Endothelial cell of umbilical vein (primary cell): Measurements from ENCODE around the gene TPP2. TPM values are rescaled to one million over a fixed set of nuclear protein-coding genes. Genes with fewer than 3 reads are reported as not detected.

ENCODE experiments used
- BruUV-seq: library from RNA; stranded (reverse); fragments of 400-500 nt; replicated peaks from 2 replicates; lab custom pipeline; 2021; lab: Mats Ljungman, UMichigan
- CTCF ChIA-PET: fragments of 300-600, 350-600 bp; sonication (Branson Sonifier 250); formaldehyde crosslinking; loops from one replicate; lab custom pipeline; 2021; ENCODE audit warnings: antibody characterized with exemption, inconsistent platforms; lab: Charles Lee
- POLR2A ChIA-PET: fragments of 300-600, 350-600 bp; sonication (Branson Sonifier 250); formaldehyde crosslinking; loops from one replicate; lab custom pipeline; 2021; ENCODE audit warnings: antibody characterized with exemption, inconsistent platforms; lab: Charles Lee
- DNase-seq: peaks from one replicate; pipeline ENCODE4 v3.0.0-alpha.2; 2011; ENCODE audit warnings: low read depth, low spot score
- FAIRE-seq: peaks from 2 replicates; lab custom pipeline; 2011; peaks lifted over from hg19 to GRCh38; lab: Jason Lieb, UNC
- H2AFZ ChIP-seq: 2 replicates; pipeline ENCODE4 v1.6.0; 2012; ENCODE audit warnings: low read depth, low read length, control low read depth, inconsistent platforms
- H3K27ac ChIP-seq: 2 replicates; pipeline ENCODE4 v1.5.1; 2011; ENCODE audit warnings: low read depth, mild to moderate bottlenecking, control low read depth, low read length, moderate library complexity; ENCODE audit not compliant: insufficient read depth
- H3K27me3 ChIP-seq, 2 experiments: 2 replicates each; pipeline versions ENCODE4 v1.6.0 to v1.6.1; 2011; ENCODE audit warnings: low read length in 2 of 2, mixed read lengths in 1 of 2; ENCODE audit not compliant: control insufficient read depth in 2 of 2, insufficient read depth in 2 of 2
- H3K36me3 ChIP-seq, 2 experiments: 2 replicates in 1 of 2; 3 replicates in 1 of 2; pipeline ENCODE4 v1.5.1; 2011; ENCODE audit warnings: low read length in 2 of 2, mild to moderate bottlenecking in 1 of 2, moderate library complexity in 1 of 2; ENCODE audit not compliant: control insufficient read depth in 2 of 2, insufficient read depth in 2 of 2; ENCODE audit errors: extremely low read depth in 1 of 2
- H3K4me1 ChIP-seq: 3 replicates; pipeline ENCODE4 v1.5.1; 2011; ENCODE audit warnings: mild to moderate bottlenecking, low read length; ENCODE audit not compliant: control insufficient read depth, insufficient read depth; ENCODE audit errors: extremely low read depth
- H3K4me2 ChIP-seq: 2 replicates; pipeline ENCODE4 v1.6.1; 2011; ENCODE audit warnings: low read length, control low read depth, mixed read lengths; ENCODE audit not compliant: insufficient read depth
- H3K4me3 ChIP-seq, 3 experiments: fragments of 200-600 bp in 1 of 3; sonication (generic), shearing (Covaris generic) in 1 of 3; replicated peaks in 1 of 3; 2 replicates each; pipeline ENCODE4 v1.5.1; 2011 to 2016; ENCODE audit warnings: control low read depth in 3 of 3, low read length in 3 of 3, mild to moderate bottlenecking in 2 of 3, inconsistent platforms in 1 of 3, low read depth in 1 of 3, moderate library complexity in 1 of 3; ENCODE audit not compliant: insufficient read depth in 1 of 3
- H3K79me2 ChIP-seq: 2 replicates; pipeline ENCODE4 v1.6.0; 2012; ENCODE audit warnings: low read length, inconsistent platforms; ENCODE audit not compliant: control insufficient read depth, insufficient read depth
- H3K9ac ChIP-seq: replicated peaks from 2 replicates; pipeline ENCODE3; 2011; ENCODE audit warnings: low read length, control low read depth; ENCODE audit not compliant: insufficient read depth; ENCODE audit errors: extremely low read depth
- H3K9me1 ChIP-seq: replicated peaks from 3 replicates; pipeline ENCODE4 v1.6.0; 2011; ENCODE audit warnings: mild to moderate bottlenecking, low read length; ENCODE audit not compliant: control insufficient read depth, insufficient read depth; ENCODE audit errors: extremely low read depth
- H3K9me3 ChIP-seq: replicated peaks from 2 replicates; pipeline ENCODE4 v1.5.1; 2012; ENCODE audit warnings: low read length, inconsistent platforms; ENCODE audit not compliant: control insufficient read depth, insufficient read depth
- H4K20me1 ChIP-seq: replicated peaks from 2 replicates; pipeline ENCODE3; 2011; ENCODE audit warnings: mild to moderate bottlenecking, low read length; ENCODE audit not compliant: control insufficient read depth, insufficient read depth; ENCODE audit errors: extremely low read depth
- CTCF ChIP-seq, 2 donors: IDR thresholded peaks; 1 replicate in 1 of 2; 2 replicates in 1 of 2; pipeline ENCODE4 v1.5.1; 2011; ENCODE audit warnings: low read length in 2 of 2, mild to moderate bottlenecking in 2 of 2, moderate library complexity in 2 of 2, control low read depth in 1 of 2, inconsistent platforms in 1 of 2, low read depth in 1 of 2; ENCODE audit not compliant: insufficient read depth in 1 of 2; ENCODE audit errors: extremely low read depth in 1 of 2
- EZH2 ChIP-seq: IDR thresholded peaks from 2 replicates; pipeline ENCODE4 v1.6.1; 2012; ENCODE audit warnings: borderline replicate concordance, low read depth, mild to moderate bottlenecking, moderate library complexity, low read length, inconsistent platforms; ENCODE audit not compliant: severe bottlenecking
- FOS ChIP-seq: IDR thresholded peaks from 2 replicates; pipeline ENCODE4 v1.6.1; 2011; ENCODE audit warnings: mild to moderate bottlenecking, low read length, moderate library complexity, borderline replicate concordance; ENCODE audit not compliant: insufficient read depth
- GATA2 ChIP-seq: IDR thresholded peaks from 2 replicates; pipeline ENCODE4 v1.7.0; 2011; ENCODE audit warnings: low read depth, mild to moderate bottlenecking, moderate library complexity, mixed read lengths, low read length; ENCODE audit not compliant: insufficient read length, insufficient read depth
- JUN ChIP-seq: IDR thresholded peaks from 2 replicates; pipeline ENCODE4 v1.6.1; 2011; ENCODE audit warnings: borderline replicate concordance, low read depth; ENCODE audit not compliant: insufficient read length, insufficient read depth
- MAX ChIP-seq: IDR thresholded peaks from 2 replicates; pipeline ENCODE4 v1.6.1; 2011; ENCODE audit not compliant: insufficient read depth, insufficient read length
- MYC ChIP-seq: IDR thresholded peaks from one replicate; pipeline ENCODE4 v1.6.1; 2011; ENCODE audit warnings: mild to moderate bottlenecking, low read depth, low read length
- POLR2A ChIP-seq: IDR thresholded peaks from 2 replicates; pipeline ENCODE4 v1.6.1; 2012; ENCODE audit warnings: low read depth, mild to moderate bottlenecking, control low read depth, low read length
- POLR2AphosphoS5 ChIP-seq: IDR thresholded peaks from 2 replicates; pipeline ENCODE4 v1.6.1; 2012; ENCODE audit warnings: low read depth, mild to moderate bottlenecking, control low read depth, low read length, moderate library complexity; ENCODE audit not compliant: insufficient read depth
- dilution Hi-C: fragments of 300-500 bp; cut with MboI; formaldehyde crosslinking; loops from one replicate; pipeline ENCODE4 v1.15.0; 2019; ENCODE audit warnings: low sequenced_read_pairs; ENCODE audit not compliant: extremely low pct_ligation_motif_present
- intact Hi-C: fragments of 100-400 bp; cut with micrococcal nuclease; formaldehyde crosslinking; loops from one replicate; pipeline ENCODE4 v1.10.0; 2022
- polyA plus RNA-seq, 4 experiments: library from polyadenylated mRNA; depleted of rRNA in 3 of 4; stranded (reverse) in 3 of 4; unstranded in 1 of 4; fragments of >200 nt; gene quantifications; 2 replicates each; pipeline versions ENCODE4 v1.2.1 to v1.2.3, GENCODE V29; 2011 to 2012; ENCODE audit warnings: missing spikeins in 1 of 4
- total RNA-seq: library from RNA; stranded (reverse); gene quantifications from 2 replicates; pipeline ENCODE4 v1.2.3, GENCODE V29; 2021

The TPP2 gene
- total and polyA plus RNA-seq, 2 donors (not counting 3 experiments of a cell fraction or from before 2014, with no cell fraction given), result 11.5 to 46.7 TPM

DNA sequence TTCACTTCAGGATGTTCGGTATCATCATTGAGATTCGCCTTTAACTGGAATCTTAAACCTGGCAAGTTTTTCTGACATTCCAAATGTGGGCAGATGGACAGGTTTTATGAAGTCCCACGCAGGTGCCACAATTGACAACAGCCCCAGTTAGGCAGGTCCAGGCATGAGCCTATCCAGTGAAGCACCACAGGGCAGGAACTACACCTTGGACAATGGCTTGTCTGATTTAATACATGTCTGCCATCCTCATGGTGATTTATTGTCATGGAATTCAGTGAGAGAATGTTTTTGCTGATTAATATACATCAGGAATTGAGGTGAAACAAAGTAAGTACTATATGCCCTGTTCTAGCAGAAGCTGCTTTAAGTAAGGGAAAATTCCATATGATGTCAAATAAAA lies 10.2 kb upstream of the TPP2 start:
- TF ChIP-seq EZH2 (no peak), GATA2 (no peak), POLR2AphosphoS5 (no peak), MYC (no peak)
- BruUV-seq, result no TSS peak
- Histone ChIP-seq H3K27ac (no peak overlapping the region), H3K4me3 (no peak overlapping the region), H3K4me2 (no peak overlapping the region), H3K4me1 (no peaks in the 10 kb centered on the region), H2AFZ (no peak overlapping the region), H3K9ac (no peak overlapping the region), H3K9me1 (no peaks in the 10 kb centered on the region), H3K27me3 (peaks cover 20 to 25% of the 10 kb centered on the region in 2 experiments), H4K20me1 (no peaks in the 10 kb centered on the region), H3K79me2 (no peaks in the 10 kb centered on the region), H3K9me3 (no peaks in the 10 kb centered on the region), H3K36me3 (no peaks in the 10 kb centered on the region)
- intact Hi-C loops (no loop called here), dilution Hi-C loops (loop anchor here (25.0 kb wide), 1 partner anchor 276 kb away; no protein-coding TSS in a partner anchor)
- ChIA-PET CTCF (interaction anchor here (3.3 kb wide), 1 partner anchor 138 kb away, joined by 14 read pairs; no protein-coding TSS in a partner anchor), POLR2A (interaction anchor here (1.1 kb wide), 1 partner anchor 187 kb away, joined by 3 read pairs; the partner anchor contains the start of gene TEX30)
- DNase-seq, result no peak
- no peak for FAIRE-seq

DNA sequence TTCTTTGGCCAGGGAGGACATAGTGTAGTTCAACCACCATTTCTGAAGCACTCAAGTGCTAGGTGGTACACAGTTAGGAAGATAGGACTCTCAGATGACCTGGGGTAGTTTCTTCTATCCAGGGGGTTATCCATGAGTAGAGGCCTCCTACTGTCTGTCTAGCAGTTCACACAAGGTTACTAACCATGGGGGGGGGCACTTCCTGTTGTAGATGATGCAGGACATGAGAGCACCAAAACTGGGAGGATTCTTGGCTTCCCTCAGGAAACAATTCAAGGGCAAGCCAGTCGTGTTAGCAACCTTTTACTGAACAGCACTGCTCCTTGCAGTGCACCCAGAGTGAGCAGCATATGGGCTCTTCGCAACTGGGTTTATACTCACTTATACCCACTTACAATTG lies 8.9 kb upstream of the TPP2 start:
- no peak for TF ChIP-seq POLR2AphosphoS5
- TF ChIP-seq GATA2, result no peak
- TF ChIP-seq JUN, result no peak
- TF ChIP-seq FOS, result no peak
- TF ChIP-seq MAX, result no peak
- no peak for TF ChIP-seq EZH2
- no peak for TF ChIP-seq MYC
- no peak for TF ChIP-seq CTCF (IDR thresholded peaks at IDR 0.05; ENCODE audit: extremely low read depth in 1 of 2, insufficient read depth in 1 of 2, low read depth in 1 of 2, low read length in 2 of 2)
- TF ChIP-seq POLR2A, result no peak
- no TSS peak for BruUV-seq
- Histone ChIP-seq H4K20me1 (no peaks in the 10 kb centered on the region), H3K9ac (no peak overlapping the region), H3K79me2 (no peaks in the 10 kb centered on the region), H2AFZ (no peak overlapping the region), H3K4me1 (peaks cover 7% of the 10 kb centered on the region), H3K36me3 (no peaks in the 10 kb centered on the region), H3K4me3 (no peak overlapping the region), H3K27ac (no peak overlapping the region), H3K9me1 (no peaks in the 10 kb centered on the region), H3K27me3 (peaks cover 19 to 23% of the 10 kb centered on the region in 2 experiments), H3K9me3 (no peaks in the 10 kb centered on the region), H3K4me2 (no peak overlapping the region)
- DNase-seq (no peak), FAIRE-seq (no peak)
- intact Hi-C loops, result no loop called here
- ChIA-PET CTCF (no interaction called here), POLR2A (no interaction called here)
- dilution Hi-C loops, result loop anchor here (25.0 kb wide), 1 partner anchor 274 kb away; no protein-coding TSS in a partner anchor
